Mucosa of stomach (tissue), 1 donor: Measurements from ENCODE around the gene LIMS2.

Experiments
- H3K27me3 ChIP-seq: one replicate; pipeline ENCODE4 v1.7.0; 2013; ENCODE audit warnings: mild to moderate bottlenecking, low read length; ENCODE audit not compliant: control insufficient read depth, insufficient read depth
- H3K36me3 ChIP-seq: one replicate; pipeline ENCODE4 v1.7.0; 2013; ENCODE audit warnings: low read length; ENCODE audit not compliant: control insufficient read depth, insufficient read depth
- H3K4me1 ChIP-seq: one replicate; pipeline ENCODE4 v1.7.0; 2013; ENCODE audit warnings: mild to moderate bottlenecking, low read length; ENCODE audit not compliant: control insufficient read depth, insufficient read depth
- H3K4me3 ChIP-seq: one replicate; pipeline ENCODE4 v1.7.0; 2013; ENCODE audit warnings: low read length
- H3K9ac ChIP-seq: one replicate; pipeline ENCODE4 v1.7.0; 2013; ENCODE audit warnings: mild to moderate bottlenecking, low read length, moderate library complexity
- H3K9me3 ChIP-seq: one replicate; pipeline ENCODE4 v1.7.0; 2013; ENCODE audit warnings: mild to moderate bottlenecking, low read length, moderate library complexity; ENCODE audit not compliant: control insufficient read depth
- donor health status: Pancreatic carcinoma.

The LIMS2 gene

DNA sequence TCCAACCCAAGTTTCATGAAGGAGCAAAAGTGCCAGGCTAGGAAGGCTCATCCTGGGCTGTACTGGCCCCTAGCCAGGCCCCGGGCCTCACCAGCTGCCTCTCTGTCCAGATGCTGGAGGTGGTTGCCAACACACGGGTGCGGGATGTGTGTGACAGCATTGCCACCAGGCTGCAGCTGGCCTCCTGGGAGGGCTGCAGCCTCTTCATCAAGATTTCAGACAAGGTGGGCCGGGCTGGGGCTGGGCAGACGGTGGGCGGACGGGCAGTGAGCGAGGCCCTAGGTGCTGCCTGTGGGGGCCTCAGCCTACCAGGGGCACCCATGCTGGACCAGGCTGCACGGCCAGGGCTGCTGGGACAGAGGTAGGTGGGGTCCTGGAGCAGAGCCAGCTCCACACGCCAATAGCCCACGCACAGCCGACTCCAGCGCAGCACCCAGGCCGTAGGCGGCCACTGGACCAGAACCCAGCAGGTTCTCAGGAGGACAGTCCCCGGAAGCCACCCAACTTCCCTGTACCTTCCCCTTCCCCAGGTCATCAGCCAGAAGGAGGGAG is 41.2 kb downstream of the LIMS2 start:
- H3K4me1 ChIP-seq: peaks cover 22% of the 10 kb centered on the region
- no peaks in the 10 kb centered on the region for H3K27me3 ChIP-seq
- no peaks in the 10 kb centered on the region for H3K36me3 ChIP-seq
- no peak overlapping the region for H3K4me3 ChIP-seq
- no peak overlapping the region for H3K9ac ChIP-seq
- no peaks in the 10 kb centered on the region for H3K9me3 ChIP-seq

- Histone ChIP-seq H3K36me3 (no peaks in the 10 kb centered on the region), H3K9ac (no peak overlapping the region), H3K27me3 (no peaks in the 10 kb centered on the region), H3K9me3 (no peaks in the 10 kb centered on the region), H3K4me3 (no peak overlapping the region), H3K4me1 (peaks cover 22% of the 10 kb centered on the region)
These were observed 41.7 kb downstream of the LIMS2 start for GRCh38 chr2:127633556-127634065.

DNA sequence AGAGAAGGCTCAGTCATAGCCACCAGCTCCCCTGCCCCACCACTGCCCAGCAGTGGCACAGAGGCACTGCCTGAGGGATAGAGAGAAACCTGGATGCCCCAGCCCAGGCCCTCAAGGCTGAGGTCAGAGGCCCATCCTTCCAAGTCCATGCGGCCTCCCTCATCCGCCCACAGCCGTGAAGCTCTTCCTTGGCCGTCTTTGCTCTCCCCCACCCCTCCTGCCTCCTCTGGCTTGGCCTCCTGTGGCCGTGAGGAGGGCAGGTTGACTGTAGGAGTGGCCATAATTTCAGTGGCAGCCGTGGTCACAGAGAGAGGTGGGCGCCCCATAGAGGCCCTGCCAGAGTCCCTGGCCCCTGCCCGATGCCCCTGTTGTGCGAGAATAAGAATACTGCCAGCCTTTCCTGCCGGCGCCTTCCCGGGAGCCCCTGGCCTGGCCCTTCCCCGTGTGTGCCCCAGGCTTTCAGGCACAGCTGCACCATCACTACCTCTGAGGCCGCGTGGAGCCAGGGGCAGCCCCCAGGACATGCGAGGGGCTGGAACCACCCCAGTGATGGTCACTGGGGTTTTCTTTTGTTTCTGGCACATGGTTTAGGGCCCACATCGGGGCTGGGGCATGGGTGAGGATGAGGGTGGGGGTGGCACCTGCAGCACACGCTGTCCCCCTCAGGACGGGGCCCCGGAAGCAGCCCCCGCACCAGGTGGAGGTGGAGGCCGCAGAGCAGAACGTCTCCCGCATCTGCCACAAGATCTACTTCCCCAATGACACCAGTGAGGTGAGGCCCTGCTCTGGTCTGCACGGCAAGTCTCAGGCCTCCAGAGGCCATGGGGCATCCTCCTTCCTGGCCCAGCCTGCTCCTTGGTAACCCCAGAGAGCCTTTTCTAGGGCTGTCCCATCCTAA is 42.5 kb downstream of the LIMS2 start:
- Histone ChIP-seq H3K27me3 (no peaks in the 10 kb centered on the region), H3K36me3 (no peaks in the 10 kb centered on the region), H3K9me3 (no peaks in the 10 kb centered on the region), H3K4me1 (peaks cover 15% of the 10 kb centered on the region), H3K4me3 (no peak overlapping the region), H3K9ac (no peak overlapping the region)

GRCh38 chr2:127631997-127632581 is 43.2 kb downstream of the LIMS2 start:
- Histone ChIP-seq H3K36me3 (no peaks in the 10 kb centered on the region), H3K4me1 (peaks cover 7% of the 10 kb centered on the region), H3K4me3 (no peak overlapping the region), H3K9ac (no peak overlapping the region), H3K27me3 (no peaks in the 10 kb centered on the region), H3K9me3 (no peaks in the 10 kb centered on the region)

DNA sequence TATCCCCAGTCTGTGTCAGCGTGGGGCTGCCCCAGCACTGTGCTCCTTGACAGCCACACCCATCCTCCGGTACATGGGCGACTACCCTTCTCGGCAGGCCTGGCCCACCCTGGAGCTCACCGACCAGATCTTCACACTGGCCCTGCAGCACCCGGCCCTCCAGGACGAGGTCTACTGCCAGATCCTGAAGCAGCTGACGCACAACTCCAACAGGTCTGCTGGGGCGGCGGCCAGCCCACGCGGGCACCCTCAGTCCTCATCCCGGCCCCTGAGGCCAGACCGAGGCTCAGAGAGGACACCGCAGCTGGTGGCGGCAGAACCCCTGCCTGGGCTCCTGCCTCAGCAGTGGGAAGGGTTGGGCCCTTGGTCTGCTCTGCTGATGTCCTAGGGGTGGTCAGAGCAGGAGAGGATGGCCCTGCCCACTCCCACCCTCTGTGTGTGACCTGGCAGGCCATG is 43.8 kb downstream of the LIMS2 start:
- no peak overlapping the region for H3K4me3 ChIP-seq
- no peak overlapping the region for H3K9ac ChIP-seq
- no peaks in the 10 kb centered on the region for H3K36me3 ChIP-seq
- no peaks in the 10 kb centered on the region for H3K9me3 ChIP-seq
- peaks cover 6% of the 10 kb centered on the region for H3K4me1 ChIP-seq
- no peaks in the 10 kb centered on the region for H3K27me3 ChIP-seq

GRCh38 chr2:127630864-127631540 is 44.3 kb downstream of the LIMS2 start:
- Histone ChIP-seq H3K4me1 (no peaks in the 10 kb centered on the region), H3K9me3 (no peaks in the 10 kb centered on the region), H3K36me3 (no peaks in the 10 kb centered on the region), H3K4me3 (no peak overlapping the region), H3K9ac (no peak overlapping the region), H3K27me3 (no peaks in the 10 kb centered on the region)

DNA sequence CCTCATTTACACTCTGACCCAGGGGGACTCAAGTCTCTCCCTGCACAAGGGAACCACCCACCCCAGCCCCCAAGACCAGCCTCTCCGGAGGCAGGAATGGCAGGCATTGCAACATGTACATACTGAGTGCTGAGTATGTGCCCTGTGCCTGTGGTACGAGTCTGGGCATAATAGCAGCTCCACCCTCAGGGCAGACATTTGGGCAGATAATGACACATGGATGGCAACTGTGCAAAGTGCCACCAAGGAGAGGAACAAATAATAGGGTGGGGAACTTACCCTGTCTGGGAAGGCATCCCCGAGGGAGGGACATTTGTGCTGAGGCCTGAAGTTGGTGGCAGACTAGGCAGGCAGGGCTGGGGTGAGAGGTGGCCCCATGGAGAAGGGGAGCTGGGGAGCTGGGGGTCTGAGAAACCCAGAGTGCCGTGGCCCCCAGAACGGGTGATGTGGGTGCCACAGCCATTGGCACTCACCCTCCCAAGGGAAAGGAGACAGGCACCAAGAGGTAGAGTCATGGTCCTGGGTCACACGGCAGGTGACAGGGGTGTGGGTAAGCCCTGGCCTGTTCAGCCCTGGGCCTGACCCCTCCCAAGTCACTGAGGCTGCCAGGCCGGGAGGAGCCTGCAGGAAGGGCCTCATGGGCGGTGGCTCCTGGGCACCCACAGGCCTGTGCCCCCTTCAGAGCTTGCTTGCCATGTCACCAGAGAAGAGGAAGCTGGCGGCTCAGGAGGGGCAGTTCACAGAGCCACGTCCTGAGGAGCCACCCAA is 45.0 kb downstream of the LIMS2 start:
- Histone ChIP-seq H3K4me1 (no peaks in the 10 kb centered on the region), H3K9me3 (no peaks in the 10 kb centered on the region), H3K9ac (no peak overlapping the region), H3K27me3 (no peaks in the 10 kb centered on the region), H3K4me3 (no peak overlapping the region), H3K36me3 (no peaks in the 10 kb centered on the region)

DNA sequence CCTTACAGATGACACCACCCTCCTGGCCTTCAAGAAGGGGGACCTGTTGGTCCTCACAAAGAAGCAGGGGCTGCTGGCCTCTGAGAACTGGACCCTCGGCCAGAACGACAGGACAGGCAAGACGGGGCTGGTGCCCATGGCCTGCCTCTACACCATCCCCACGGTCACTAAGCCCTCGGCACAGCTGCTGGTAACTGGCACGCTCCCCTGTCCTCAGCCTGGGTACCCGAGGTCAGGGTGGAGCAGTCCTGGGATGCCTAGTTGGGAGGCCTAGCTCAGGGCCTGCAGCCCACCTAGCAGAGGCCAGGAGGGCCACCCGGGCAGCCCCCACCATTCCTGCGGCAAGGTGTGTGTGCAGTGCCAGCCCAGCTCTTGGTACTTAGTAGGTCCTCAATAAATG is 45.7 kb downstream of the LIMS2 start:
- H3K9me3 ChIP-seq: no peaks in the 10 kb centered on the region
- no peaks in the 10 kb centered on the region for H3K4me1 ChIP-seq
- H3K27me3 ChIP-seq: no peaks in the 10 kb centered on the region
- H3K36me3 ChIP-seq: no peaks in the 10 kb centered on the region
- no peak overlapping the region for H3K4me3 ChIP-seq
- no peak overlapping the region for H3K9ac ChIP-seq

- no peaks in the 10 kb centered on the region for H3K27me3 ChIP-seq
- no peaks in the 10 kb centered on the region for H3K4me1 ChIP-seq
- H3K9ac ChIP-seq: no peak overlapping the region
- H3K4me3 ChIP-seq: no peak overlapping the region
- no peaks in the 10 kb centered on the region for H3K36me3 ChIP-seq
- no peaks in the 10 kb centered on the region for H3K9me3 ChIP-seq
These were observed 46.3 kb downstream of the LIMS2 start for GRCh38 chr2:127628767-127629614.

DNA sequence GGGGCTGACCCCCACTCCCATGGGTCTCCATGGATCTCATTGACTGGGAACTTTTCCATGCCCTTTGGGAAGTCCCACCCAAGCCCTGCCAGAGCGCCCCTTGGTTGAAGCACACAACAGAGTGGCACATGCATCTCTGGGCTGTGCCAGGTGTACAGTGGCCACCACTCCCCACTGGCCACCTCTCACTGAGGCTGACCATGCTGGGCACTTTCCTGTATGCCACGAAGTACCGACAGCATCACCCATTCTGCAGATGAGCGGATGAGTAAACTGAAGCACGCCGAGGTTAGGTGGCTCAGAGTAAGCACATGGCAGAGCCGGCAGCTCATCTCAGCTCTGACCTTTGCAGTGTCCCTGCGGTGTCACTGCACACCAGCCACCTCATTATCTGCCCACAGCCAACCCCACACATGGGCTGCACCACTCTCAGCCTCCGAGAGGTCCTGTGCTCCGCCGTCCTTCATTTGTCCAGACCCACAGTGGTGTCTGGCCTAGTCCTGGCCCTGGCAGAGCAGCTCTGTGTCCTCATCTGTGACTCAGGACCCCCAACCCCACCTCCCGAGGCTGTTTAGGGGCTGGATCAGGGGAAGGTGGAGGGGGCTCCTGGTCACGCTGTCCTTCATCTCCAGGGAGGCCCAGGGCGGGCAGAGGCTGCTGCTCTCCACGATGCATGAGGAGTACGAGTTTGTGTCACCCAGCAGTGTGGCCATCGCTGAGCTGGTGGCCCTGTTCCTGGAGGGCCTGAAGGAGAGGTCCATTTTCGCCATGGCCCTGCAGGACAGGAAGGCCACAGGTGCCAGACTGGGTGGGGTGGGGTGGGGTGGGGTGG is 47.4 kb downstream of the LIMS2 start:
- no peaks in the 10 kb centered on the region for H3K27me3 ChIP-seq

More for the DNA sequence above, 47.4 kb downstream of the LIMS2 start:
- no peaks in the 10 kb centered on the region for H3K9me3 ChIP-seq
- no peak overlapping the region for H3K9ac ChIP-seq
- no peaks in the 10 kb centered on the region for H3K36me3 ChIP-seq
- H3K4me3 ChIP-seq: no peak overlapping the region
- no peaks in the 10 kb centered on the region for H3K4me1 ChIP-seq
